ENCODE results near the gene KRTAP1-1.
"Not testable (repeated sequence)": the region's sequence is repeated elsewhere in the genome, so short reads cannot be mapped to it uniquely, and the experiment has no call there.

Gene KRTAP1-1

GRCh38 chr17:41018541-41018940 lies 22.7 kb downstream of the KRTAP1-1 start:
- H3K4me3 ChIP-seq (ENCODE audit: low read length): no peak overlapping the region
- DNase-seq (ENCODE audit: low read depth, low spot score): no peak

- no peak overlapping the region for H3K4me3 ChIP-seq (ENCODE audit: low read length)
- DNase-seq (ENCODE audit: low read depth, low spot score): no peak
These were observed 24.6 kb downstream of the KRTAP1-1 start for GRCh38 chr17:41016578-41017215.

- no peak for DNase-seq (ENCODE audit: low read depth, low spot score)
- no peak overlapping the region for H3K4me3 ChIP-seq (ENCODE audit: low read length)
These were observed 25.8 kb downstream of the KRTAP1-1 start for GRCh38 chr17:41015454-41015853.

GRCh38 chr17:41013606-41014005 lies 27.6 kb downstream of the KRTAP1-1 start:
- DNase-seq (ENCODE audit: low read depth, low spot score): no peak
- H3K4me3 ChIP-seq (ENCODE audit: low read length): no peak overlapping the region

- no peak overlapping the region for H3K4me3 ChIP-seq (ENCODE audit: low read length)
- no peak for DNase-seq (ENCODE audit: low read depth, low spot score)
These were observed 28.1 kb downstream of the KRTAP1-1 start for GRCh38 chr17:41013181-41013580.

GRCh38 chr17:41012326-41013120 lies 28.7 kb downstream of the KRTAP1-1 start:
- H3K4me3 ChIP-seq (ENCODE audit: low read length): no peak overlapping the region
- DNase-seq (ENCODE audit: low read depth, low spot score): no peak

GRCh38 chr17:41010441-41010840 lies 30.8 kb downstream of the KRTAP1-1 start:
- no peak overlapping the region for H3K4me3 ChIP-seq (ENCODE audit: low read length)
- DNase-seq (ENCODE audit: low read depth, low spot score): no peak

- no peak for DNase-seq (ENCODE audit: low read depth, low spot score)
- no peak overlapping the region for H3K4me3 ChIP-seq (ENCODE audit: low read length)
These were observed 31.3 kb downstream of the KRTAP1-1 start for GRCh38 chr17:41009936-41010335.

GRCh38 chr17:41009301-41009760 lies 31.9 kb downstream of the KRTAP1-1 start:
- no peak overlapping the region for H3K4me3 ChIP-seq (ENCODE audit: low read length)
- DNase-seq (ENCODE audit: low read depth, low spot score): no peak

GRCh38 chr17:41008811-41009210 lies 32.4 kb downstream of the KRTAP1-1 start, which contains the start of gene KRTAP3-1:
KRTAP3-1 (minus strand) TSS chr17:41009128; CDS start chr17:41009074, 54 bp downstream.
- no peak for DNase-seq (ENCODE audit: low read depth, low spot score)
- no peak within 1 kb of the TSS for H3K4me3 ChIP-seq (ENCODE audit: low read length)

GRCh38 chr17:41004397-41004796 lies 36.9 kb downstream of the KRTAP1-1 start:
- DNase-seq (ENCODE audit: low read depth, low spot score): no peak

GRCh38 chr17:41003926-41004325 lies 37.3 kb downstream of the KRTAP1-1 start:
- H3K4me3 ChIP-seq (ENCODE audit: low read length): no peak overlapping the region
- no peak for DNase-seq (ENCODE audit: low read depth, low spot score)

More at GRCh38 chr17:41004397-41004796, 36.9 kb downstream of the KRTAP1-1 start:
- H3K4me3 ChIP-seq (ENCODE audit: low read length): no peak overlapping the region

- DNase-seq (ENCODE audit: low read depth, low spot score): no peak
These were observed 38.4 kb downstream of the KRTAP1-1 start for GRCh38 chr17:41002814-41003213.

GRCh38 chr17:41001795-41002194 lies 39.5 kb downstream of the KRTAP1-1 start:
- H3K4me3 ChIP-seq (ENCODE audit: low read length): no peak overlapping the region
- DNase-seq (ENCODE audit: low read depth, low spot score): no peak

More at GRCh38 chr17:41002814-41003213, 38.4 kb downstream of the KRTAP1-1 start:
- H3K4me3 ChIP-seq (ENCODE audit: low read length): no peak overlapping the region

- DNase-seq (ENCODE audit: low read depth, low spot score); H3K4me3 ChIP-seq (ENCODE audit: low read length): not testable (repeated sequence)
These were observed 41.7 kb downstream of the KRTAP1-1 start, which contains the start of gene KRTAP3-2 for GRCh38 chr17:40999563-40999962. KRTAP3-2 (minus strand) TSS chr17:40999906; CDS start chr17:40999853, 53 bp downstream.

GRCh38 chr17:40997361-40997760 lies 43.9 kb downstream of the KRTAP1-1 start:
- H3K4me3 ChIP-seq (ENCODE audit: low read length): no peak overlapping the region
- no peak for DNase-seq (ENCODE audit: low read depth, low spot score)

GRCh38 chr17:40996829-40997228 lies 44.4 kb downstream of the KRTAP1-1 start:
- DNase-seq (ENCODE audit: low read depth, low spot score): no peak
- H3K4me3 ChIP-seq (ENCODE audit: low read length): no peak overlapping the region

GRCh38 chr17:40995116-40995515 lies 46.1 kb downstream of the KRTAP1-1 start:
- no peak overlapping the region for H3K4me3 ChIP-seq (ENCODE audit: low read length)
- no peak for DNase-seq (ENCODE audit: low read depth, low spot score)

- DNase-seq (ENCODE audit: low read depth, low spot score): no peak
These were observed 47.4 kb downstream of the KRTAP1-1 start, which contains the start of gene KRTAP3-3 for GRCh38 chr17:40993839-40994238. KRTAP3-3 (minus strand) TSS chr17:40994164; CDS start chr17:40994097, 67 bp downstream.

GRCh38 chr17:40993084-40993483 lies 48.2 kb downstream of the KRTAP1-1 start:
- no peak overlapping the region for H3K4me3 ChIP-seq (ENCODE audit: low read length)
- no peak for DNase-seq (ENCODE audit: low read depth, low spot score)

More at GRCh38 chr17:40993839-40994238, 47.4 kb downstream of the KRTAP1-1 start, which contains the start of gene KRTAP3-3:
- no peak within 1 kb of the TSS for H3K4me3 ChIP-seq (ENCODE audit: low read length)
